DOHH2 (cell line): Measurements from ENCODE around the gene MALRD1.

Experiments
- EZH2phosphoT487 ChIP-seq: fragments of 200-600 bp; sonication (generic); IDR thresholded peaks from 2 replicates; pipeline ENCODE4 v1.6.1; 2017; ENCODE audit warnings: borderline replicate concordance, mild to moderate bottlenecking, antibody characterized with exemption, low read length, moderate library complexity, mixed read lengths
- TF ChIP-seq, protein P1 (sequence below): fragments of 200-600 bp; sonication (generic); IDR thresholded peaks from one replicate; pipeline ENCODE4 v1.5.1; 2014; ENCODE audit warnings: antibody characterized with exemption, mild to moderate bottlenecking, low read depth, low read length; ENCODE audit not compliant: poor library complexity, severe bottlenecking

DNA sequence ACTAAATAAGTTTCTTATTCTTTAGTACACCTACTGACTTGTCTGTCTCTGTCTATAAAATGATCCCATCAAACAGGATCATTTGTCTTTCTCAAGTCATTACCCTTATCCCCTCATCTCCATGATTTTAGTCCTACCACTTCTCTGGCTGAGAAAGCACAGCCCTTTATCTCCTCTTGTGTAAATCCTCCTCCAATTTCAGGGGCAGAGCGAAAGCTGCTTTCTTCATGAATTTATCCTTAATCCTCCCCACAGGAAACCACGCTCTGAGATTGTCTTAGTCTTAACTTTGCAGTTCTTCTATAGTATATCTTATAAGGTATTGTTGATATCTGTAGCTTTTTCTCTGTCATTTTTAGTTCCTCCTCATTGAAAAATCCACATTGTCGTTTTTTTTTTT is 528.0 kb downstream of the MALRD1 start:
- TF ChIP-seq, protein P1, sequence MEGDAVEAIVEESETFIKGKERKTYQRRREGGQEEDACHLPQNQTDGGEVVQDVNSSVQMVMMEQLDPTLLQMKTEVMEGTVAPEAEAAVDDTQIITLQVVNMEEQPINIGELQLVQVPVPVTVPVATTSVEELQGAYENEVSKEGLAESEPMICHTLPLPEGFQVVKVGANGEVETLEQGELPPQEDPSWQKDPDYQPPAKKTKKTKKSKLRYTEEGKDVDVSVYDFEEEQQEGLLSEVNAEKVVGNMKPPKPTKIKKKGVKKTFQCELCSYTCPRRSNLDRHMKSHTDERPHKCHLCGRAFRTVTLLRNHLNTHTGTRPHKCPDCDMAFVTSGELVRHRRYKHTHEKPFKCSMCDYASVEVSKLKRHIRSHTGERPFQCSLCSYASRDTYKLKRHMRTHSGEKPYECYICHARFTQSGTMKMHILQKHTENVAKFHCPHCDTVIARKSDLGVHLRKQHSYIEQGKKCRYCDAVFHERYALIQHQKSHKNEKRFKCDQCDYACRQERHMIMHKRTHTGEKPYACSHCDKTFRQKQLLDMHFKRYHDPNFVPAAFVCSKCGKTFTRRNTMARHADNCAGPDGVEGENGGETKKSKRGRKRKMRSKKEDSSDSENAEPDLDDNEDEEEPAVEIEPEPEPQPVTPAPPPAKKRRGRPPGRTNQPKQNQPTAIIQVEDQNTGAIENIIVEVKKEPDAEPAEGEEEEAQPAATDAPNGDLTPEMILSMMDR: no peak
- no peak for TF ChIP-seq EZH2phosphoT487
